Natural killer cell (primary cell): ENCODE measurements around the gene DOCK4. TPM values are rescaled to one million over a fixed set of nuclear protein-coding genes. Genes with fewer than 3 reads are reported as not detected.

Experiments
- ATAC-seq, 3 donors: fragments of 150-1000 bp in 2 of 3; fragments of 200-7000 bp in 1 of 3; cut with Tn5 transposase; 1 replicate in 1 of 3; 2 replicates in 2 of 3; pipeline ENCODE4 v1.10.0; 2021; ENCODE audit warnings: mild to moderate bottlenecking in 2 of 3, moderate library complexity in 2 of 3
- DNase-seq, 2 donors: peaks; one replicate each; pipeline versions ENCODE4 v3.0.0 to v3.0.0-alpha.2; 2013 to 2021; ENCODE audit warnings: mixed read lengths in 1 of 2
- H3K27ac ChIP-seq: one replicate; pipeline ENCODE4 v1.5.1; 2013; ENCODE audit warnings: mild to moderate bottlenecking, low read length
- H3K27me3 ChIP-seq: one replicate; pipeline ENCODE4 v1.6.1; 2013; ENCODE audit warnings: low read length; ENCODE audit not compliant: control insufficient read depth, insufficient read depth
- H3K36me3 ChIP-seq: one replicate; pipeline ENCODE4 v1.6.1; 2013; ENCODE audit warnings: low read length; ENCODE audit not compliant: control insufficient read depth, insufficient read depth
- H3K4me1 ChIP-seq: one replicate; pipeline ENCODE4 v1.6.1; 2013; ENCODE audit warnings: low read length; ENCODE audit not compliant: control insufficient read depth, insufficient read depth
- H3K4me3 ChIP-seq: one replicate; pipeline ENCODE4 v1.5.1; 2013; ENCODE audit warnings: low read length
- H3K9me3 ChIP-seq: one replicate; pipeline ENCODE4 v1.6.1; 2013; ENCODE audit warnings: low read length; ENCODE audit not compliant: control insufficient read depth, insufficient read depth
- H3K27ac Mint-ChIP-seq, 2 donors: one replicate each; pipeline ENCODE4 v1.8.0; 2022; ENCODE audit warnings: mild to moderate bottlenecking in 2 of 2, mixed read lengths in 2 of 2, moderate library complexity in 1 of 2
- H3K27me3 Mint-ChIP-seq, 2 donors: one replicate each; pipeline ENCODE4 v1.8.0; 2022; ENCODE audit warnings: low read depth in 2 of 2, mixed read lengths in 2 of 2
- H3K36me3 Mint-ChIP-seq: one replicate; pipeline ENCODE4 v1.8.0; 2022; ENCODE audit warnings: mixed read lengths
- H3K4me1 Mint-ChIP-seq, 2 donors: one replicate each; pipeline ENCODE4 v1.8.0; 2022; ENCODE audit warnings: mixed read lengths in 2 of 2
- H3K4me3 Mint-ChIP-seq: one replicate; pipeline ENCODE4 v1.8.0; 2022; ENCODE audit warnings: mild to moderate bottlenecking, moderate library complexity, mixed read lengths
- H3K9me3 Mint-ChIP-seq, 2 donors: one replicate each; pipeline ENCODE4 v1.8.0; 2022; ENCODE audit warnings: mixed read lengths in 2 of 2
- CTCF ChIP-seq: fragments of 200-600 bp; IDR thresholded peaks from one replicate; pipeline ENCODE4 v1.8.0; 2022; ENCODE audit warnings: antibody characterized with exemption
- WGBS: methylation state at CpG from one replicate; pipeline ENCODE4 v1.1.7; 2013; ENCODE audit warnings: missing lambda C conversion rate; ENCODE audit not compliant: insufficient coverage; 5-methylcytosine and 5-hydroxymethylcytosine counted together
- intact Hi-C: fragments of 100-400 bp; cut with micrococcal nuclease; formaldehyde crosslinking; loops from one replicate; pipeline ENCODE4 v1.14.2; 2022
- total RNA-seq, 4 donors: library from RNA; stranded (reverse); fragments of 120-200 nt in 1 of 4; gene quantifications; one replicate each; pipeline versions ENCODE4 v1.2.3 to v1.2.4, GENCODE V29; 2013 to 2022

DOCK4 gene
- total RNA-seq, 3 donors from 2014 or later (not counting 1 experiment from before 2014, with no cell fraction given) = 0.61 to 2.4 (median 0.89) TPM

GRCh38 chr7:111931958-111932357 lies 274.2 kb downstream of the DOCK4 start:
- no peaks in the 10 kb centered on the region for H3K27me3 Mint-ChIP-seq

DNA sequence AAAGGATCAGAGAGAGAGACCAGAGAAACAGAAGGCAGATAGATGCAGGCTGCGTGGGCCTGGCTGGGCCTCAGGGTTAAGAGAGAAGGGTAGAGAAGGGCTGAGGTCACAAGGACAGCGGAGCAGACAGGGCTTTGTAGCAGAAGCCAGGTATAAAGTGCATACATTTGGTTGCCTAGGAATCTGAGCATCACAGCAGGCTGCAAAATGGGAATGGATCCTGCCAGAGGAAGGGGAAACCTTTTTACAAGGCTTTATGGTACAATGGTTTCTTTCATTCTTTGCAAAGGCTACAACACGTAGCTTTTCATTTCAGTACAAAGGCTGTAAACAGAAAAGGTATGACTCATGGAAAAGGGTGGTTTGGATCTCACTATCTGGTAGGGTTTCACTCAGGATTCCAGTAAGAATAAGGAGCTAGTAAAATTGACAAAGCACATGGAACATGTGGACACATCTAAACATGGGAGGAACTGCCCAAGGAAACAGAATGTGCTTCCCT lies 275.1 kb downstream of the DOCK4 start:
- H3K4me3 ChIP-seq = no peak overlapping the region
- no peaks in the 10 kb centered on the region for H3K4me1 ChIP-seq
- no peaks in the 10 kb centered on the region for H3K27me3 ChIP-seq
- DNase-seq (no peak), ATAC-seq (no peak)
- no peaks in the 10 kb centered on the region for H3K9me3 ChIP-seq
- H3K27ac Mint-ChIP-seq = no peak overlapping the region
- H3K36me3 ChIP-seq = no peaks in the 10 kb centered on the region
- H3K36me3 Mint-ChIP-seq = no peaks in the 10 kb centered on the region
- no peak for TF ChIP-seq CTCF
- H3K4me1 Mint-ChIP-seq = no peaks in the 10 kb centered on the region
- peaks cover 0 to 2% of the 10 kb centered on the region in 2 donors for H3K9me3 Mint-ChIP-seq
- no peak overlapping the region for H3K27ac ChIP-seq
- H3K4me3 Mint-ChIP-seq = no peak overlapping the region
- 82% methylated on average over 3 of the region's 3 CpGs for WGBS
- intact Hi-C loops = no loop called here
- H3K27me3 Mint-ChIP-seq = no peaks in the 10 kb centered on the region

More at GRCh38 chr7:111931958-111932357, 274.2 kb downstream of the DOCK4 start:
- Mint-ChIP-seq H3K27ac (no peak overlapping the region), H3K4me1 (no peaks in the 10 kb centered on the region), H3K4me3 (no peak overlapping the region), H3K9me3 (no peaks in the 10 kb centered on the region), H3K36me3 (no peaks in the 10 kb centered on the region)
- TF ChIP-seq CTCF = no peak
- Histone ChIP-seq H3K4me3 (no peak overlapping the region), H3K36me3 (no peaks in the 10 kb centered on the region), H3K27me3 (no peaks in the 10 kb centered on the region), H3K9me3 (no peaks in the 10 kb centered on the region), H3K27ac (no peak overlapping the region), H3K4me1 (no peaks in the 10 kb centered on the region)
- DNase-seq (no peak), ATAC-seq (no peak)
- 100% methylated on average over 1 of the region's 1 CpG for WGBS
- intact Hi-C loops = no loop called here

- H3K4me1 ChIP-seq = no peaks in the 10 kb centered on the region
- Mint-ChIP-seq H3K4me1 (no peaks in the 10 kb centered on the region), H3K9me3 (peaks cover 3 to 4% of the 10 kb centered on the region in 2 donors)
Measured at GRCh38 chr7:111929264-111929663, 276.9 kb downstream of the DOCK4 start.

More at GRCh38 chr7:111929264-111929663, 276.9 kb downstream of the DOCK4 start:
- Mint-ChIP-seq H3K36me3 (no peaks in the 10 kb centered on the region), H3K27ac (no peak overlapping the region), H3K27me3 (peaks cover 0 to 2% of the 10 kb centered on the region in 2 donors), H3K4me3 (no peak overlapping the region)
- no peak overlapping the region for H3K4me3 ChIP-seq
- intact Hi-C loops = no loop called here
- H3K27ac ChIP-seq = no peak overlapping the region
- no peak for TF ChIP-seq CTCF
- no peaks in the 10 kb centered on the region for H3K9me3 ChIP-seq
- no peak for ATAC-seq
- no peaks in the 10 kb centered on the region for H3K27me3 ChIP-seq
- H3K36me3 ChIP-seq = no peaks in the 10 kb centered on the region
- DNase-seq = no peak
